ENCODE results near the gene PIK3CD. TPM values are rescaled to one million over a fixed set of nuclear protein-coding genes. Genes with fewer than 3 reads are reported as not detected.
"Not testable (repeated sequence)": the region's sequence is repeated elsewhere in the genome, so short reads cannot be mapped to it uniquely, and the experiment has no call there.

PIK3CD gene
- total and polyA plus RNA-seq, 4 donors, result 4.9 to 9.6 (median 7.9) TPM

DNA sequence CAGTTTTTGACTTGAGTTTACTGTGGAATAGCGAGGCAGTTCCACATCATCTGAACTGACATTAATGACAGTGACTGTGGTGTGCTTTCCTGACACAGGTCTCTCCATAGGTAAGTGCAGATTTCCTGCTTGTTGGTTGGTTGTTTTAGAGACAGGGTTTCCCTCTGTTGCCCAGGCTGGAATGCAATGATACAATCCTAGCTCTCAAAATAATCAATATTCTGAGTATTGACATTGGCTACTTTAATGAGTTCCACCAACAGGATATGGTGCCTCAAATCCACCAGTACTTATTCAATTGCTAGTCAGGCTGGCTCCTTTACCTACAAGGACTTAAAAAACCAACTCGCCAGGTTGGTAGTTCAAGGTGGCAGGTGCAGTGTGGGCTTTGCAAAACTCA, 108.4 kb downstream of the PIK3CD start:
- Histone ChIP-seq H3K36me3 (ENCODE audit: control insufficient read depth, insufficient read depth, low read length) (peaks cover 17% of the 10 kb centered on the region), H3K9me3 (ENCODE audit: control insufficient read depth, insufficient read depth, low read length) (no peaks in the 10 kb centered on the region), H3K4me1 (ENCODE audit: control insufficient read depth, insufficient read depth, low read length) (peaks cover 5% of the 10 kb centered on the region), H3K27ac (ENCODE audit: low read depth, low read length) (no peak overlapping the region), H3K27me3 (ENCODE audit: control insufficient read depth, insufficient read depth, low read length) (no peaks in the 10 kb centered on the region), H3K4me3 (ENCODE audit: low read depth, low read length) (no peak overlapping the region)
- WGBS (ENCODE audit: insufficient coverage), result 100% methylated on average over 1 of the region's 2 CpGs
- no peak for DNase-seq (ENCODE audit: low read depth in 4 of 6, low spot score in 6 of 6)

DNA sequence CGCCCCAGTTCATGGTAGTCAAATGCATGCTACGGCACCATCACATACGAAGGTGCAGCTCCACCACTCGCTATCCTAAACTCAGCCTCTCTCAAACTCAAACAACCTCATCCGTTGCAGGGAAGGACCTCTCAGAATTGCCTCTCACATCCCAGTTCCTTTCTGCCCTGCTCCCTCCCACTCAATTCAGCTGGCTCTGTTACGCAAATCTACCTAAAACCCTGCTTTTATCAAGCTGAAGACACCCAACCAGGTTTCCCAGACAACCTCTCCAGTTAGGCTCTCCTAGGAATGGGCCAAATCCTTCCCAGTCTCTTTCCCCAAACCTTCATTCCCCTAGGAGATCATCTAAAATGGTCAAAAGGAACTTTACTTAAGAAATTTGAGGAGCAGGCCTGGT, 109.3 kb downstream of the PIK3CD start:
- H3K36me3 ChIP-seq (ENCODE audit: control insufficient read depth, insufficient read depth, low read length), result peaks cover 17% of the 10 kb centered on the region
- WGBS (ENCODE audit: insufficient coverage), result 90% methylated on average over 6 of the region's 6 CpGs
- no peak for DNase-seq (ENCODE audit: low read depth in 4 of 6, low spot score in 6 of 6)
- H3K9me3 ChIP-seq (ENCODE audit: control insufficient read depth, insufficient read depth, low read length), result no peaks in the 10 kb centered on the region
- no peak overlapping the region for H3K4me3 ChIP-seq (ENCODE audit: low read depth, low read length)
- H3K4me1 ChIP-seq (ENCODE audit: control insufficient read depth, insufficient read depth, low read length), result no peaks in the 10 kb centered on the region
- no peak overlapping the region for H3K27ac ChIP-seq (ENCODE audit: low read depth, low read length)
- H3K27me3 ChIP-seq (ENCODE audit: control insufficient read depth, insufficient read depth, low read length), result no peaks in the 10 kb centered on the region

DNA sequence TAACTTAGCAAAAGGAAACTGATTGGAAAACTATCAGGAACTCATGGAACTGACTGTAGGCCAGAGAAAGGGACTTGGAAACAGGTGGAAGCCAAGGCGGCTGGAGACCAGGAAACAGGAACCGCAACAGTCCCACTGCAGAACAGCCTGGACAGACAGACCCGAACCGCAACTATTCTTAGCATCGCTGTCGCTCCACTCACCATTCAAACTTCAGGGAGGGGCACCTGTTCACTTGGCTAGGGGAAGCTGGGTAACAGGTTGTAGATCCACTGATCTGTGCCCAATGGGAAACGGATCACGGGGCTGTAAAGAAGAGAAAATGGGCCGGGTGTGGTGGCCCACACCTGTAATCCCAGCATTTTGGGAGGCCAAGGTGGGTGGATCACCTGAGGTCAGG, 110.3 kb downstream of the PIK3CD start:
- H3K4me3 ChIP-seq (ENCODE audit: low read depth, low read length), result no peak overlapping the region
- WGBS (ENCODE audit: insufficient coverage), result 96% methylated on average over 6 of the region's 9 CpGs
- H3K27me3 ChIP-seq (ENCODE audit: control insufficient read depth, insufficient read depth, low read length), result no peaks in the 10 kb centered on the region
- DNase-seq (ENCODE audit: low read depth in 4 of 6, low spot score in 6 of 6), result no peak
- H3K9me3 ChIP-seq (ENCODE audit: control insufficient read depth, insufficient read depth, low read length), result no peaks in the 10 kb centered on the region
- no peak overlapping the region for H3K27ac ChIP-seq (ENCODE audit: low read depth, low read length)
- no peaks in the 10 kb centered on the region for H3K4me1 ChIP-seq (ENCODE audit: control insufficient read depth, insufficient read depth, low read length)
- H3K36me3 ChIP-seq (ENCODE audit: control insufficient read depth, insufficient read depth, low read length), result peaks cover 17% of the 10 kb centered on the region

DNA sequence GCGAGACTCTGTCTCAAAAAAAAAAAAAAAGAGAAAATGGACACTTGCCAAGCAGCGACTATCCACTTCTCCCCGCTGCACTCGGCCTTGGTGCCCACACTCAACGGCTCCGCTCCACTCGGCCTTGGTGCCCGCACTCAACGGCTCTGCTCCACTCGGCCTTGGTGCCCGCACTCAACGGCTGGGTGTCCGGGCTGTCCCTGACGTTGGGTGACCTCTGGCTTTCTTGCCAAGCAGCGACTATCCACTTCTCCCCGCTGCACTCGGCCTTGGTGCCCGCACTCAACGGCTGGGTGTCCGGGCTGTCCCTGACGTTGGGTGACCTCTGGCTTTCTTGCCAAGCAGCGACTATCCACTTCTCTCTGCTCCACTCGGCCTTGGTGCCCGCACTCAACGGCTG, 110.9 kb downstream of the PIK3CD start:
- WGBS (ENCODE audit: insufficient coverage), result 94% methylated on average over 25 of the region's 25 CpGs
- H3K9me3 ChIP-seq (ENCODE audit: control insufficient read depth, insufficient read depth, low read length); H3K27ac ChIP-seq (ENCODE audit: low read depth, low read length); H3K4me3 ChIP-seq (ENCODE audit: low read depth, low read length); H3K27me3 ChIP-seq (ENCODE audit: control insufficient read depth, insufficient read depth, low read length); H3K4me1 ChIP-seq (ENCODE audit: control insufficient read depth, insufficient read depth, low read length); DNase-seq (ENCODE audit: low read depth in 4 of 6, low spot score in 6 of 6): not testable (repeated sequence)
- H3K36me3 ChIP-seq (ENCODE audit: control insufficient read depth, insufficient read depth, low read length), result peaks cover 17% of the 10 kb centered on the region

DNA sequence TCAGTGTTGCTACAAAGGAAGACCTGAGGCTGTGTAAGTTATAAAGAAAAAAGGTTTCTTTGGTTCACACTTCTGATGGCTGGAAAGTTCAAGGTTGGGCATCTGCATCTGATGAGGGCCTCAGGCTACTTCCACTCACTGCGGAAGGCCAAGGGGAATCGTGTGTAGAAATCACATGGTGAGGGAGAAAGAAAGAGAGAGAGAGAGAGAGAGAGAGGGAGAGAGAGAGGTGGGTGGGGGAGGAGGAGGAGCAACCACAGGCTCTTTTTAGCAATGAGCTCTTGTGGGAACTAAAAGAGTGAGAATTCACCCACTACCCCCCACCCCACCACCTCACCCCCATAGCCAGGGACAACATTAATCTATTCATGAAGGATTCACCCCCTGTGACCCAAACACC, 112.4 kb downstream of the PIK3CD start:
- Histone ChIP-seq H3K9me3 (ENCODE audit: control insufficient read depth, insufficient read depth, low read length) (no peaks in the 10 kb centered on the region), H3K4me1 (ENCODE audit: control insufficient read depth, insufficient read depth, low read length) (no peaks in the 10 kb centered on the region), H3K27ac (ENCODE audit: low read depth, low read length) (no peak overlapping the region), H3K27me3 (ENCODE audit: control insufficient read depth, insufficient read depth, low read length) (no peaks in the 10 kb centered on the region), H3K36me3 (ENCODE audit: control insufficient read depth, insufficient read depth, low read length) (peaks cover 18% of the 10 kb centered on the region), H3K4me3 (ENCODE audit: low read depth, low read length) (no peak overlapping the region)
- DNase-seq (ENCODE audit: low read depth in 4 of 6, low spot score in 6 of 6), result no peak
- 79% methylated on average over 2 of the region's 2 CpGs for WGBS (ENCODE audit: insufficient coverage)

DNA sequence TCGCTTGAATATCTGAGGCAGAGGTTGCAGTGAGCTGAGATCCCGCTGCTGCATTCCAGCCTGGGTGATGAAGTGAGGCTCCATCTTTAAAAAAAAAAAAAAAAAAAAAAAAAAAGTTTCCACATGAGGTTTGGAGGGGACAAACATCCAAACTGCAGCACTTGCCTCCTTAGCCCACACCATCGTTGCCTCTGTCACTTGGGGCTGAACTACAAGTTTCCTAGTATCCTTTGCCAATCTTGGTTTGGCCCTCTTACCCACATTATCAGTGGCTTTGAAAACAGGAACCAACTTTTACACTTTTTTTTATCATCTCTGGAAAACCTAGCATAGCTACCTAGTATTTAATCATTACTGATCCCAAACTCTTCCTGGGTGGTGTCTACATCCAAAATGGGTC, 113.0 kb downstream of the PIK3CD start:
- Histone ChIP-seq H3K27ac (ENCODE audit: low read depth, low read length) (no peak overlapping the region), H3K36me3 (ENCODE audit: control insufficient read depth, insufficient read depth, low read length) (peaks cover 20% of the 10 kb centered on the region), H3K4me3 (ENCODE audit: low read depth, low read length) (no peak overlapping the region), H3K4me1 (ENCODE audit: control insufficient read depth, insufficient read depth, low read length) (no peaks in the 10 kb centered on the region), H3K9me3 (ENCODE audit: control insufficient read depth, insufficient read depth, low read length) (no peaks in the 10 kb centered on the region), H3K27me3 (ENCODE audit: control insufficient read depth, insufficient read depth, low read length) (no peaks in the 10 kb centered on the region)
- no peak for DNase-seq (ENCODE audit: low read depth in 4 of 6, low spot score in 6 of 6)
- WGBS (ENCODE audit: insufficient coverage), result 50% methylated on average over 1 of the region's 3 CpGs

DNA sequence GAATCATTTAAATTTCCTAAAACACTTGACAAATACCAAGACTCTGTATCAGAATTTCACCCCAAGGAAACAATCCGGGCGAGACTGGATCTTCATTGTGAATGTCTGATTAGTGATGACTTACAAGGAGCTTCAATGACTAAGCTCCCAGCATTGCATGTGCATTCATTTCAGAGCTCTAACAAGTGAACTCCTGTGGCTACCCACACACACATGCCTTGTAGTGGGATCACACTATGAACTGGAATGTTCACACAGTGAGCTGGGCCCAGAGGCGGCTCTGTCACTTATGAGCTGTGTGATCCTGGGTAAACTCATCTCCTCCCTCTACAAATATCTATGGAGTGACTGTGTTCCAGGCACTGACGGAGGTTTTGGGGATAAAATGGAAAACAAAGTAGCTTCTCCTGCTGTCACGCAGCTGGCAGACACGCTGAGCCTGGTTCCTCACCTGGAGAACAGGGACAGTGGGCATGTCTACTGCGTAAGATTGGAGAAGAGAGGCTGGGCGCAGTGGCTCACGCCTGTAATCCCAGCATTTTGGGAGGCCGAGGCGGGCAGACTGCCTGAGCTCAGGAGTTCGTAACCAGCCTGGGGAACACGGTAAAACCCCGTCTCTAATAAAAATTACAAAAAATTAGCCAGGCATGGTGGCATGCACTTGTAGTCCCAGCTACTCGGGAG, 115.4 kb downstream of the PIK3CD start:
- Histone ChIP-seq H3K27me3 (ENCODE audit: control insufficient read depth, insufficient read depth, low read length) (no peaks in the 10 kb centered on the region), H3K36me3 (ENCODE audit: control insufficient read depth, insufficient read depth, low read length) (peaks cover 28% of the 10 kb centered on the region), H3K4me3 (ENCODE audit: low read depth, low read length) (no peak overlapping the region), H3K9me3 (ENCODE audit: control insufficient read depth, insufficient read depth, low read length) (no peaks in the 10 kb centered on the region), H3K4me1 (ENCODE audit: control insufficient read depth, insufficient read depth, low read length) (no peaks in the 10 kb centered on the region), H3K27ac (ENCODE audit: low read depth, low read length) (no peak overlapping the region)
- 93% methylated on average over 9 of the region's 15 CpGs for WGBS (ENCODE audit: insufficient coverage)
- peak in 1 of 6 donors; percentile 38 for DNase-seq (ENCODE audit: low read depth in 4 of 6, low spot score in 6 of 6)

DNA sequence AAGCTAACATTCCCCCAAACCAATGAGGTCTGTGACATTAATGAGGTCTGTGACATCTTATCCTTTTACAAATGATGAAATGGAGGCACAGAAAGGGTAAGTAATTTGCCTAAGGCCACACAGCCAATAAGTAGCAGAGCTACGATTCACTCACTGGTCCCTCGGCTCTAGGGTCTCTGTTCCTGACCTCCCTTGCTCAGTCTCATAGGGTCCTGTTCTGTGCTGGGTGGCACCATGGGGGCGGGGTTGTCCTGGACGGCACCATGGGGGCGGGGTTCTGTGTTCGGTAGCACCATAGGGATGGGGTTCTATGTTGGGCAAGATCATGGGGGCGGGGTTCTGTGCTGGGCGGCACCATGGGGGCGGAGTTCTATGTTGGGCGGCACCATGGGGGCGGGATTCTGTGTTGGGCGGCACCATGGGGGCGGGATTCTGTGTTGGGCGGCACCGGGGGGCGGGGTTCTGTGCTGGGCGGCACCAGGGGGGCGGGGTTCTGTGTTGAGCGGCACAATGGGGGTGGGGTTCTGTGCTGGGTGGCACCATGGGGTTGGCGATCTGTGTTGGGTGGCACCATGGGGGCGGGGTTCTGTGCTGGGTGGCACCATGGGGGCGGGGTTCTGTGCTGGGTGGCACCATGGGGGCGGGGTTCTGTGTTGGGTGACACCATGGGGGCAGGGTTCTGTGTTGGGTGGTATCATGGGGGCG, 116.6 kb downstream of the PIK3CD start:
- DNase-seq (ENCODE audit: low read depth in 4 of 6, low spot score in 6 of 6), result no peak
- Histone ChIP-seq H3K9me3 (ENCODE audit: control insufficient read depth, insufficient read depth, low read length) (no peaks in the 10 kb centered on the region), H3K36me3 (ENCODE audit: control insufficient read depth, insufficient read depth, low read length) (peaks cover 27% of the 10 kb centered on the region), H3K4me1 (ENCODE audit: control insufficient read depth, insufficient read depth, low read length) (no peaks in the 10 kb centered on the region), H3K4me3 (ENCODE audit: low read depth, low read length) (no peak overlapping the region), H3K27ac (ENCODE audit: low read depth, low read length) (no peak overlapping the region), H3K27me3 (ENCODE audit: control insufficient read depth, insufficient read depth, low read length) (no peaks in the 10 kb centered on the region)
- 98% methylated on average over 11 of the region's 24 CpGs for WGBS (ENCODE audit: insufficient coverage)

DNA sequence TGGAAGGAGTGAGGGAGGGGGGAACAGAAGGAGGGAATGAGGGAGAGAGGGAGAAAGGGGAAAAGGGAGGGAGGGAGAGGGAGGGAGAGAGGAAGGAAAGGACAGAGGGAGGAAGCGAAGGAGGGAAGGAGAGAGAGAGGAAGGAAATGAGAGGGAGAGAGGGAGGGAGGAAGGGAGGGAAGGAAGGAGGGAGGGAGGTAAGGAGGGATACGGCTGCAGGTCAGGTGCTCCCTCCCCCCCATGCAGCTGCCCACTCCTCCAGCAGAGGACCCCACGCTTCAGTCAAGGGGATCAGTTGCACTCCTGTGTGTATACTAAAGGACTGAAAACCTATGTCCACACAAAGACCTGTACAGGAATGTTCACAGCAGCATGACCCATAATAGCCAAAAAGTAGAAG, 117.5 kb downstream of the PIK3CD start:
- no peaks in the 10 kb centered on the region for H3K27me3 ChIP-seq (ENCODE audit: control insufficient read depth, insufficient read depth, low read length)
- H3K36me3 ChIP-seq (ENCODE audit: control insufficient read depth, insufficient read depth, low read length), result peaks cover 23% of the 10 kb centered on the region
- DNase-seq (ENCODE audit: low read depth in 4 of 6, low spot score in 6 of 6), result no peak
- H3K9me3 ChIP-seq (ENCODE audit: control insufficient read depth, insufficient read depth, low read length), result no peaks in the 10 kb centered on the region
- no peak overlapping the region for H3K27ac ChIP-seq (ENCODE audit: low read depth, low read length)
- no peaks in the 10 kb centered on the region for H3K4me1 ChIP-seq (ENCODE audit: control insufficient read depth, insufficient read depth, low read length)
- no peak overlapping the region for H3K4me3 ChIP-seq (ENCODE audit: low read depth, low read length)
- 60% methylated on average over 1 of the region's 3 CpGs for WGBS (ENCODE audit: insufficient coverage)

DNA sequence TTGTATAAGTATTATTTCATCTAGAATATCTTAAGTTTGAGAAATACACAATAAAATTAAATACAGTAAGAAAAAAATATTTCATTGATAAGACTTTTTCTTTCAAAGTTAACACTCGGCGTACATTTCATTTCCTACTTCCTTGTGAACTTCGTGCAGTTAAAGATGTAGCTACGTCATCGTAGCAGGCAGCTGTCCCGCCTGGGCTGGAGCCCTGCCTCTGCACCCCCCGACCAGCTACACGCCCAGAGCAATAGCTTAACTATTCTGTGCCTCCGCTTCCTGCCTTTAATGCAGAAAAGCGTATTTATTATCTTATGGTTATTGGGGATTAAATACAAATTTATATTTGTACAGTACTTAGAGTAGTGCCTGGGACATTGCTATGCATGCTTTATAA, 118.8 kb downstream of the PIK3CD start:
- Histone ChIP-seq H3K36me3 (ENCODE audit: control insufficient read depth, insufficient read depth, low read length) (peaks cover 22% of the 10 kb centered on the region), H3K4me1 (ENCODE audit: control insufficient read depth, insufficient read depth, low read length) (no peaks in the 10 kb centered on the region), H3K27ac (ENCODE audit: low read depth, low read length) (no peak overlapping the region), H3K9me3 (ENCODE audit: control insufficient read depth, insufficient read depth, low read length) (no peaks in the 10 kb centered on the region), H3K27me3 (ENCODE audit: control insufficient read depth, insufficient read depth, low read length) (no peaks in the 10 kb centered on the region), H3K4me3 (ENCODE audit: low read depth, low read length) (no peak overlapping the region)
- no peak for DNase-seq (ENCODE audit: low read depth in 4 of 6, low spot score in 6 of 6)
- 79% methylated on average over 6 of the region's 10 CpGs for WGBS (ENCODE audit: insufficient coverage)
